Activated gamma-delta T cell treated with anti-CD3 and anti-CD28 coated beads, Interleukin-2, amount 50 U/mL, for 16 hours (primary cell): ENCODE measurements around the gene ZNF398.

Experiments
- DNase-seq: peaks from one replicate; pipeline ENCODE4 v3.0.0-alpha.2; 2020; ENCODE audit warnings: low read depth

The ZNF398 gene

GRCh38 chr7:149226840-149227494 lies 79.7 kb downstream of the ZNF398 start:
- no peak for DNase-seq

- DNase-seq, result no peak
These were observed 81.7 kb downstream of the ZNF398 start for GRCh38 chr7:149228831-149229471.

- no peak for DNase-seq
These were observed 82.3 kb downstream of the ZNF398 start for GRCh38 chr7:149229526-149229925.

GRCh38 chr7:149232362-149232761 lies 85.1 kb downstream of the ZNF398 start:
- no peak for DNase-seq
